ENCODE results near the gene KRT76.
"Not testable (repeated sequence)": the region's sequence is repeated elsewhere in the genome, so short reads cannot be mapped to it uniquely, and the experiment has no call there.

Gene KRT76

DNA sequence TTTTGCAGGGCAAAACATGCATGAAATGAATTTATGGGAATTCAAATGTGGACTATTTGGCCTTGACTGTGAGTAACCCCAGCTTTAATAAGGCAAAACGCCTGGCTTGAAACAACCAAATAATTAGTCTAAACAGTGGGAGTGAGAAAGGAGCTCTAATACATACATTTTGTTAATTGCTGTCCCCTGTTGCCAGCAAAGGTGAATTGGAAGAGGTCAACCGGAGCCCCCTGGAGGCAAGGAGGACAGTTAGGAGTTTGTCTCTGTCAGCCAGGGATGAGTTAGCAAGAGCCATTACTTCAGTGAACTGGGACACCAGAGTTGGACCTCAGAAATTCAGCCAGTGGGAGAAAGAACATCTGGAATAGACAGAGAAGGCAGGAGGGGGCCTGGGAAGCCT, 17.4 kb downstream of the KRT76 start:
- DNase-seq (ENCODE audit: low read depth in 2 of 2), result no peak

DNA sequence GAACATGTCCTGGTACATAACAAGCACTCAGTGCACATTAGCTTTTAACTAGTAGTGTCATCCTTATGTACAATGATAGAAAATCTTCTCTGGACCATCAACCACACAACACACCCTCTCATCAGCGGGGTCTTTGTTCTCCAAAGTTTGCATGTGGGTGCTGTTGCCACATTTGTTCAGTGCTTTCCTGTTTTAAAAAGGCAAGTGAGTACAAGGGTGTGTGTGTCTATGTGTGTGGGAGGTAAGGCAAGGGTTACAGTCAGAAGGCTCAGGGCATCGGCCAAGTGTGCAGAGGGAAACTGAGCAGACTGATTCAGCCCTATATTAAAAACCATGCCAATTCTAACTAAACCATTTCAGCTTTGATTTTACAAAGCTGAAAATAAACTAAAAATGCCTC, 17.9 kb downstream of the KRT76 start:
- DNase-seq (ENCODE audit: low read depth in 2 of 2), result no peak

DNA sequence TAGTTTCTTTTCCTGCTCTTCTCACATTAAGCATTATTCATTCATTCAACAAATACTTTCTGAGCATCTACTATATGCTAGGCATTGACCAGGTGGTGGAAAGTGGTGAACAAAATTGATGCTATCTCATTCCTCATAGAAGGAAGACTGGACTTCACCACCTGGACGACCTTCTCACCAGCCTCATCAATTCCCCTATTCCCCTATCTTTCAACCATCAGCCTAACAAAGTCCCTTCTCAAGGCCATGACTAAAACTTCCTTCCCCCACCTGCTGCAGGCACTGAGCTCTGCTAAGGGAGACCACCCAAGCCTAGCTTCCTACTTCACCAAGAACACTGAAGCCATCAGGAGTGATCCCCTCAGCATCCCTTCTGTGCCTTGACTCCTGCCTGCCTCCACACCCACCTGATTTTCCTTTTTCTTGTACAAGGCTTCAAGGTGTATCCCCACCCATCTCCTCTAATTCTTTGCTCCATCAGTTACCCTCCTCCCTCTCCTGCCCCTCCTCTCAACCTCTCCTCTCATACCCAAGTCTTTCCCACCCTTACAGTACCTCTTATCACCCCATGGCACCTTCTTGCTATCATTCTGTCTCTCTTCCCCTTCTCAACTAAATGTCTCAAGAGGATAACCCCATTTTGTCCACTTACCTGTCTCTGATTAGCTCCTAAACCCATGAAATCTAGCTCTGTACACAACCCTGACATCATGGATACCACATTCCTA, 19.5 kb downstream of the KRT76 start:
- no peak for DNase-seq (ENCODE audit: low read depth in 2 of 2)

DNA sequence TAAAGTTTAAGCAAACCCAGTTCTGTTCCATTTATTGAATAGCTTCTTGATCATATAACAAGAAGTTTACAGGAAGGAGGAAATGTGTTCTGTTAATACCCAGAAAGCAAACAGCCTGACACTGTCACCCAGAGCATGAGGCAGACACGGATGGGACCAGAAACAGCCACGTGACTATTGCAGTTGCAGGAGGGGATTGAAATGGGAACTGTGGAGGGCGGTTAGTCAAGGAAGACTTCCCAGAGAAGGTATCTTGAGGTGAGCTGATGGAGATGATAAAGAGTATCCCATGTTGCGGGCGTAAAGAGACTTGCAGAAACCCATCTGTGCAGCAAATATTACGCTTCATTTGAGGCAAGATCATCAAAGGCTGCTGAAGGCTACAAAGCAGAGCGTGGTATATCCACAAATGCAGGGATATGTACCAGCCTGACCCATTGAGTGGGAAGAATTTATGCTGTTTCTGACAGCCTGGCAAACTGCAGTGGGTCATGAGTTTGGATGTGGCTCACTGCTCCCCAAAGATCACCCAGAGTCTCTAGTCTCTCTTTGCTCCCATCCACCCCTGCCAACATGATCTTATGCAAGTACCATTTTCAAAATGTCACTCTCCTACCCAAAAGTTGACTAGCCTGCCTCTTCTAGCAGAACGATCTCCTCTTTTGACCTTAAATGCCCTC, 20.7 kb downstream of the KRT76 start:
- no peak for DNase-seq (ENCODE audit: low read depth in 2 of 2)

DNA sequence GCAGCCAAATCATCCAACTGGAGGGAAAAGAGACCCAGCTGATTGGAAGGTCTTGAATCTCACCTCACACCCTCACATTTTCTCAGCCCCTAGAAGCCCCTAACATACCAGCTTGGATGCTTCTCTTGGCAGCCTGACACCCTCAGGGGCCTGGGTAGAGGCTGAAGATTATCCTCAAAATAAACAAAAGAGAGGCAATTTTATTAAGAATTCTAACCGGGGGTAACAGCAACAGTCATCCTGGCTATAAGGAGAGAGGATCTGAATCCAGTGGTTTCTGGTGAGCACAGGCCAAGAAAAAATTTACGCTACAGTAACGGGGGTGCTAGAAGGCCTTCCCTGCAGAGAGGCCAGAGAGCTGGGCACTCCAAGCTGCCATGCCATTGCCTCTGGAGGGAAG, 21.6 kb downstream of the KRT76 start:
- DNase-seq (ENCODE audit: low read depth in 2 of 2), result no peak

DNA sequence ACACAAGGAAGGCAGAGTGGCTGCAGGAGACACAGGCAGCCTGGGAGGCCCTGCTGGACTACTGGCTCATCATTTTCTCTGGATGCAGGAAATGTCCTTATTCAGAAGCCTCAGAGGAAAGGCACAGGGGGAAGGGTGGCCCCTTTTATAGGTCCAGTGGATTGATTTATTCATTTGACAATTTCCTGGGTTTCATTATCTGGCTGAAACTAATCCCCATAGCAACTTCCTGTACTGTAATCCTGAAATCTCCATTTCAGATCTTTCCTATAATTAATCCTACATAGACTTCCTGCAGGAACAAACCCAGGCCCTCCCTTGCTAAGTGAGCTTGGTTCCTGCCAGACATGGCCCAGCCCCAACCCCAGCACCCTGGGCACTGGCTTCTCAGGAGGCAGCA, 23.0 kb downstream of the KRT76 start:
- no peak for DNase-seq (ENCODE audit: low read depth in 2 of 2)

DNA sequence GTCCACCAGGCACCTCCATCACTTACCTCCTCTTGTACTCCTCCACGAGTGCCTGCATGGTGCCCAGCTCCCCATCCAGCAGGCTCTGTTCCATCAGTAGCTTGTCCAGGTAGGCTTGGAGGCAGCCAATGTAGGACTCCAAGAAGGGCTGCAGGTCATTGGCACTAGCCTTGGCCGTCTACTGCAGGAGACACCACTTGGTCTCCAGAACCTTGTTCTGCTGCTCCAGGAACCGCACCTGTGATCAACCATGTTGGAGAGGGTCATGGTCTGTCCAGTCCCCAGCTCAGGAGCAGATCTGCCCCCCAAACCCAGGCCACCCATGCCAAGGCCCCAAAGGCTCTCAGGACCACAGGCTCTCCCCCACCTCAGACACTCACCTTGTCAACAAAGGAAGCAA, 23.9 kb downstream of the KRT76 start:
- DNase-seq (ENCODE audit: low read depth in 2 of 2), result no peak

DNA sequence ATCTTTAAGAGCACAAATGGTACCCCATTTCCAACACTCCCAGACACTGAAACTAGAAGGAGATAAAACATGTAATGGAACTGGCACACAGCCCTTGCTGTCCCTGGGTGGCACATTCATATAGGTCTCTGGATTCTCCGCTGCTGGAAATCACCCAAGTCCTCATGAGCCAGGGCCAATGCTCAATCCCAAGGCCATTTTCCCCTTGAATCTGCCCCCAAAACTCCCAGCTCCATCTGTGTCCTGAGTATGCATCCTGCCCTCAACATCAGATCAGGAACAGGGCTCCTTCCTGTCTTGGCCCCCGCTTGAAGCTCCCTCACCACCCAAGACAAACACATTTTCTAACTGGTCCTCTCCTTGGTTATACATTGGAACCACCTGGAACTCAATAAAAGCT, 24.6 kb downstream of the KRT76 start:
- DNase-seq (ENCODE audit: low read depth in 2 of 2), result no peak

DNA sequence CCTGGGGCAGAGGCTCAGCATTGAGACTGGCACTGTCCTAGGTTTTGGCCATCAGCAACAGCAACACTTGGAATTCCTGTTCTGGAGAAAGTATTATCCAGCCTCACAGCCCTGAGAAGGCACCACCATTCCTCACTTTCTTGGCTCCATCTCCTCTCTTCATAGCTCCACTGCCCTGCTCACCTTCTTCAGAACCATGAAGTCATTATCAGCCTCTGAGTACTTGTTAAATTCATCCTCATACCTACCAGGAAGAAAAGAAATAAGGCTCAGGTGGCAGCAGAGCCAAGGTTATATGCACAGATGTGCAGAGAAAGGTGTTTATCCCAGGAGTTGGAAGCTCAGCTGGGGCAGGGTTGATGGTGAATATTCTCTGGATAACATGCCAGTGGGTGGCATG, 25.4 kb downstream of the KRT76 start:
- DNase-seq (ENCODE audit: low read depth in 2 of 2), result no peak

DNA sequence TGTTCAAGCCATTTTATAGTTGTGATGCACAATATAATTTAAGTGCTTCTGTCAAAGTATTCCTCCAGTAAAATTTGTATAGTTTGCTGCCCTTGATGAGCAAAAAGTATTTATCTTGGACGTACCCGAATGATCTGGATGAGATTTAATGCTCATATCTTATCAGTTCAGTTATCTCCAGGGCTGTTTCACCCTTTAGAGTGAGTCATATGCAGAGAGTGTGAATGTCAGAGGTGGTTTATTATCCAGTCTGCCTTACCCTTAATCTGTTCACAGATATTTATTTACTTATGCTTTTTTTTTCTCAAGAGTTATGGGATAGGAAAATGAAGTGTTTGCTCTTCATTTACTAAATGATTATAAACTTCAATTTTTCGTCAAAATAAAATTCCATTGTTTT, 26.6 kb downstream of the KRT76 start:
- DNase-seq (ENCODE audit: low read depth in 2 of 2), result not testable (repeated sequence)

DNA sequence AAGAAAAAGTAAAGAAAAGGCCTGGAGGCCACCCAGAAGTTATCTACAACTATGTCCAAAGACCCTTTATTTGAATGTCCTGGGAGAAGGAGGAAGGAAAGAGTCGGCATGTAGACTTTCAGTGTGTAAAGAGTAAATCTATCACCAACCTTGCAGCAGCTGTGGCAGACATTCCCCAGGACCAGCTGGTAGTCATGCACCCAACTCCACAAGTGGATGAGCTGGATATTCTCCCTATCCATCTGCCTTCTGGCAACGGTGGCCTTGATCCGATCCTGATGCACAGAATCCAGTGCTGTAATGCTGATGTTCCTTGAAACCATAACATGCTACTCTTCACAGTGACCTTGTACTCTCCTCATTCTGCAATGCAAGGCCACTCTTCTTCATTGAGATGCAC, 27.3 kb downstream of the KRT76 start:
- DNase-seq (ENCODE audit: low read depth in 2 of 2), result no peak

DNA sequence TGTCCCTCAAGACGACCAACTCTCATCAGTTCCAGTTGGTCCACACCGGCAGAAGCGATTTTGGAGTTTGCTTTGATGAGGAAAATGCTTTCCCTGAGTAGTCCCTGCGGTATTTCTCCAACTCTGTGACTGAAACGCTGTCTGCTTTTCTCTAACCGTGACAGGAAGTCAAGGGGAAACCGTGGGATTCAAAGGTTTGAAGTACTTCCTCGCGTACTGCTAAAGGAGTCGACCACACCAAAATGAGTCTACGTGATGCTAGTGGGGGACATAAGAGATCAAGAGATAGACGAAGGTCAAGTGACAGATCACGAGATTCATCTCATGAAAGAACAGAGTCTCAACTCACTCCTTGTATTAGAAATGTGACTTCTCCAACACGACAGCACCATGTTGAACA, 28.6 kb downstream of the KRT76 start:
- DNase-seq (ENCODE audit: low read depth in 2 of 2), result no peak

DNA sequence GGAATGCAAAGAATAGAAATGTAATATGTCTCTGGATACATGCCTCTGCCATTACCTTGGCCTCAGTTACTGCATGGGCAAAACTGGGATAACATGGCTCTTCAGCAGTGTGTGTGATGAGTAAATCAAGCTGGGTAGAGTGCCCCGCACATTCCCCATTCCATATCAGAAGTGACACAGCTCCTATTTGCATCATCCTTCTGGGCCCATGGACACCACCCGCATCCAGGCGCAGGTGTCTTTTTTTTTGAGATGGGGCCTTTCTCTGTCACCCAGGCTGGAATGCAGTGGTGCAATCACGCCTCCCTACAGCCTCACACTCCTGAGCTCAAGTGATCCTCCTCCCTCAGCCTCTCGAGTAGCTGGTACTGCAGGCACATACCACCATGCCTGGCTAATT, 31.6 kb downstream of the KRT76 start:
- no peak for DNase-seq (ENCODE audit: low read depth in 2 of 2)

DNA sequence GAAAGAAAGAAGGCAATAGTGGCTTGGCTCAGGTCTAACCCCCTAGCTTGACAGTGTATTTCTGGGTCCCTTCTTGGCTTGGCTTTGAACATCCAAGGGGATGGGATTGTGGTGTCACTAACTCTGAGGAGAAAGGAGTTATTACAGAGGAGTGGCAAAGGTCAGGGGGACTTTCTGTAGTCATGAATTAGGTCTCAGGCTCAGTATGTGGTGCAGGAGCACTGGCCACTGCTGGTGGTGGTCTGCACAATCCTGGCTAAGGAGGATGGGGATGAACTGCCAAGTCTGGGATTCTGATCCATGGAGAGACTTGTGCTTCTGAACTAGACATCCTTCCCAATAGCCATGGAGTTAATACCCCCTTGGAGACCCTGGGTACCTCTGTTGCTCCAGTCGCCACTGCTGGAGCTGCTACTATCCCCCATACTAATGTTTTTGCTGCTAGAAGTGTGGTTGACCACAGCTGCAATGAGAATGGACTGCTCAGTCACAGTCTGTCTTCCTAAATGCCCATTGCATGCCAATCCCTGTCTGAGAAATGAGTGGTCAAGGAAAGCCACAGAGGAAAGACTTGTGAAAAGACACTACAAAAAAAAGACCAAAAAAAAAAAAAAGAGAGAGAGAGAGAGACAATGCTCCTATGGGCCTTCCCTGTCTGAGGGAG, 32.5 kb downstream of the KRT76 start:
- DNase-seq (ENCODE audit: low read depth in 2 of 2), result no peak

DNA sequence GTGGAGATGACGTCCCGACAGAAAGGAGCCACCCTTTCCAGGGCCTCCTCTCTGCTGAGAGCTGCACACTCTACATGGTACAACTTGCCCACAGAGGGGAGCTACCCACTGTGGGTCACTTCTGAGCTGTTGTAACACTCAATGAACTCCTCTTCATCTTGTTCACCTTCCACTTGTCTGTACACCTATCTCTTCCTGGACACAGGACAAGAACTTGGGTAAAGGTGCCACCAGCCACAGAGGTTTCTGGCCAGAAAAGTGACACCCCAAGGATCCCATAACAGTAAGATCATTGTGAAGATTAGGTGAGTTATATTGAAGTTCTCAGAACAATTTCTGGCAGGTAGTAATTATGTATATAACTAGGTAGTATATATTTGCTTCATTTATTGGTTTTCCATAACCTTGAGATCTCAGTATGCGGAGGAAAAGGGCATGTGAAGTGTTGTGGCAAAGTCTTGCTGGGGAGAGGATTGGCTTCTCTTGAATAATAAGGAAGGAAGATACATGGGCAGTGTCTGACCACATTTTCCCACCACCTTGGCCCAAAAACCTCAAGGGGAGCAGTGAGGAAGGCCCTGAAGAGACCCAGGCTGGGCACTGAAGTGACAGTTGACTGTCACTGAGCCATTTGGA, 34.2 kb downstream of the KRT76 start:
- DNase-seq (ENCODE audit: low read depth in 2 of 2), result no peak

DNA sequence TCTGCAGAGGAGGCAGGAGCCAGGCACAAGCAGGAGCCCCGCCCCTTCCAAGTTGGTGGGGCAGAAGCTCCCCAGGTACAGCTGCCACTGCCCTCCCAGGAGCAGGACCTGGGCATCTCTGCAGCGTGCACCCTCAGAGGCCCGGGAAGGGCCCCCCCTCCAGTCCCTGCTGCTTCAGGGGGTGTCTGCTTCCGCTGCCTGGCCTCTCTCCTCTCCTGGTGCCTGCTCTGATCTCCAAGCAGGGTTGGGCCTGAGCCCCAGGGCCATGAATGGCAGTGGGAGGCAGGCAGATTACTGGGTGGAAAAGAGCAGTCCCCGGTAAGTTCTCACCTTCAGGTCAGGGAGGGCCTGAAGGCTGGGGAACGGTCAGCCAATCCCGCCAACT, 35.0 kb downstream of the KRT76 start:
- DNase-seq (ENCODE audit: low read depth in 2 of 2), result no peak

DNA sequence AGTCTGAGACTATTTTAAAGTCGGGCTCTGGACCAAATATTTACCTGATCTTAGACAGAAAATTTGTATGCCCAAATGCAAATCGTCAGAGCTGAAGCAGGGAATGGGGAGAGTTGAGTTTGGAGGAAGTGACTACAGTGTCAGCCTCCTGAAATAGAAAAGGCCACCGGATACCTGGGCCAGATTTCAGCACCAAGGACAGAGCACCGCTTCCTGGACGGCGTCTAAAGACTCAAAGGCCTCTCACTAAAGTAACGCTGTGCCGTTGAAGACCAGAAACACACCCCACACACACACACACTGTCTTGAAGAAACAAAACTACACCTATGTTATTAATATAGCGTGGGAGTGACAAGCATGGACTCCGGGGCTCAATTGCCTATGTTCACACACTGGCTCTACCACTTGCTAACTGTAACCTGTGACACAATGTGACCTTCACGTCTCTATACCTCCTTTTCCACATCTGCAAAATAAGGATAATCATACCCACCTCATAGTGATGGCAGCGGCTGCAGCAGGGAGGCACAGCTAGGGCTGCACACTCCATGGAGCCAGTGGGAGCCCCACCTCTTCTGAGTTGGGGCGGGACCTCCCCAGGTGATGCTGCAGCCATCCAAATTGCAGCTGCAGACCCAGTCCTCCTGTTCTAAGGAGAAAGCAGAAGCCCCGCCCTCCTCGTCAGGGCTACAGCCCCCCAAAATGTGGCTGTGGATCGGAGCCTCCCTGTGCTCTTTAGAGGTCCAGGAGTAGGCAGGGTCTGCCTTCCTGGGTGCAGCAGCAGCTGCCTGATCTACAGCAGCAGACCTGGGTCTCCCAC, 35.6 kb downstream of the KRT76 start:
- DNase-seq (ENCODE audit: low read depth in 2 of 2), result peak; percentile 52 to 63

DNA sequence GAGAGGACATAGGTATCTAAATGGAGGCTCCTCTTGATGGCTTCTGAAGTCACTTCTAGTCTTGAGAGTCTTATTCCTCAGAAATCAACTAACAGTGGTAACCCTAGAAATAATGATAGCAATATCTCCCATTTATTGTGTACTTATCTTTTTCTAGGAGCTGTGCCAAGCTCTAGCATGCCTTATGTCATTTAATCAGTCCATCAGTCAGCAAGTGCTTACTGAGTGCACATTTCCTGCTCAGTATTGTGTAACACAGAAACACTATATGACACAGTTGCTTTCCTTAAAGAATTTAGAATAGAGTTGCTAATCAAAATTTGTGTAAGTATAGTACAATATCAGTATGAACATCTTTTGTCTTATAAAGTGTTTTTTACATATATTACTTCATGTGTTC, 36.6 kb downstream of the KRT76 start:
- no peak for DNase-seq (ENCODE audit: low read depth in 2 of 2)

DNA sequence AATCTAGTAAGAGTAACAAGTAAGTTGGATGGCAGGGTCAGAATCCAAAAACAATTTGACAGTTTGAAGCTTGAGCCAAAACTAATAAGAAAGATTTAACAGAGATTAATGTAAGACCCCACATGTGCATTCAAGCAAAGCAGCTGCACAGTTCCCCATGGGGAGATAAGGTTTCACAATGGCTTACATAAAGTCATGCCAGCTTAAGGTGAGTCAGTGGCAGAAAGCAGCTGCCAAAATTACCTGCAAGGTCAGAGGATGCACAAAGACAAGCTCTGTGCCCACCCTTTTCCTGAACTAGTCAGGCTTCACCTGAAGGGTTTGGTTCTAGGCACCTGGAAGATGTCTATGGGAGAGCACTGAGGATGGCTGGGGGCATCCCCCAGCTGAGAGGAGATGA, 37.2 kb downstream of the KRT76 start:
- no peak for DNase-seq (ENCODE audit: low read depth in 2 of 2)

DNA sequence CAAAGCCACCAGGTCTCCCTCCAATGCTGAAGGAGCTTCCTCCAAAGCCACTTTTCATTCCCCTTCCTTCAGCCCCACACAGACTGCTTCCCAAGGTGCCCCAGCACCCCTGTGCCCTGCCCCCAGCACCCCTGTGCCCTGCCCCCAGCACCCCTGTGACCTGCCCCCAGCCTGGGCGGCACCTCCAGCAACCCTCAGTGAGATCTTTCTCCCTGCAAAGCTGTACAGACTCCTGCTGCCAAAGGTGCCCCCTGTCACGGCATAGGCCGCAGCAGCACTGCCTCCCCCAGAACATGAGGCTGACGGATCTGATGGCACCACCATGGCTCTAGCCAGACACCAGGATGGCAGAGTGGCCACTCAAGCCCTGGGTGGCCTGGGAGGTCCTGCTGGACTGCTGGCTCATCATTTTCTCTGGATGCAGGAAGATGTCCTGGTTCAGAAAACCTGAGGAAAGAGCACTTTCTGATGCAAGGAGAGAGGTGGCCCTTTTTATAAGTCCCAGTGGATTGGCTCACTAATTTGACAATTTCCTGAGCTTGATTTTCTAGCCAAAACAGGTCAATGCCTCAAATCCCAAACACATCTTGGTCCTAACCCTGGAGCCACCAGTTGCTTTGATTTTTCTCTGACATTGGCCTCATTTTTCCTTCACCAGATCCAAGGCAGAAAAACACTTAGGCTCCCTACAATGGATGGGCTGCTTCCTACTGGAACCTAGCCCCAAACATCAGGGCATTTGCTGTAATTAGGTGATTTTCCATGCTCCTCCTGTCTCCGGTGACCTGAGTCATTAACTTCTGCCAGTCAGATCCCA, 41.1 kb downstream of the KRT76 start:
- DNase-seq (ENCODE audit: low read depth in 2 of 2), result no peak

DNA sequence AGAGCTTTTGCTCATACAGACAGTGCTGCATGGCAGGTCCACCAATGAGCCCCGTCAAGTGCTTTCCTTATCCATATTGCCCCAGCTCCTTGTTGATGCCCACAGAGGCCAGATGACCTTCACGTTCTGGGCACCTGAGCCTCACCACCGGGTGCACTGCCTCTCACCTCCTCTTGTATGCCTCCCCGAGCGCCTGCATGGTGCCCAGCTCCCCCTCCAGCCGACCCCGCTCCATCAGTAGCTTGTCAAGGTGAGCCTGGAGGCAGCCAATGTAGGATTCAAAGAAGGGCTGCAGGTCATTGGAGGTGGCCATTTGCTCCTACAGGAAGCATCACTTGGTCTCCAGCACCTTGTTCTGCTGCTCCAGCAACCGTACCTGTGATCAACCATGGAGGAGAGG, 42.0 kb downstream of the KRT76 start:
- no peak for DNase-seq (ENCODE audit: low read depth in 2 of 2)
